ENCODE results near the gene ARL4D.
A peak's percentile ranks its signal among the peaks of the same experiment; 100 is the strongest.

Gene ARL4D

GRCh38 chr17:43354371-43354770 is 44.4 kb upstream of the ARL4D start:
- TF ChIP-seq CTCF (IDR thresholded peaks at IDR 0.05; ENCODE audit: low read depth, low read length, missing control alignments): no peak
- in situ Hi-C loops (cut with HindIII; ENCODE audit: low sequenced_read_pairs): no loop called here
- DNase-seq (ENCODE audit: low read depth): no peak
- no peak overlapping the region for H3K4me3 ChIP-seq (ENCODE audit: low read depth, low read length)

GRCh38 chr17:43356450-43356849 is 42.3 kb upstream of the ARL4D start:
- no peak overlapping the region for H3K4me3 ChIP-seq (ENCODE audit: low read depth, low read length)
- TF ChIP-seq CTCF (IDR thresholded peaks at IDR 0.05; ENCODE audit: low read depth, low read length, missing control alignments): no peak
- in situ Hi-C loops (cut with HindIII; ENCODE audit: low sequenced_read_pairs): no loop called here

GRCh38 chr17:43356999-43357398 is 41.8 kb upstream of the ARL4D start:
- in situ Hi-C loops (cut with HindIII; ENCODE audit: low sequenced_read_pairs): no loop called here
- DNase-seq (ENCODE audit: low read depth): peak; percentile 79
- no peak overlapping the region for H3K4me3 ChIP-seq (ENCODE audit: low read depth, low read length)
- no peak for TF ChIP-seq CTCF (IDR thresholded peaks at IDR 0.05; ENCODE audit: low read depth, low read length, missing control alignments)

More at GRCh38 chr17:43356450-43356849, 42.3 kb upstream of the ARL4D start:
- DNase-seq (ENCODE audit: low read depth): no peak

- peak overlapping the region; percentile 46 for H3K4me3 ChIP-seq (ENCODE audit: low read depth, low read length)
- in situ Hi-C loops (cut with HindIII; ENCODE audit: low sequenced_read_pairs): no loop called here
- no peak for TF ChIP-seq CTCF (IDR thresholded peaks at IDR 0.05; ENCODE audit: low read depth, low read length, missing control alignments)
- DNase-seq (ENCODE audit: low read depth): no peak
Measured at GRCh38 chr17:43359469-43360110, 39.2 kb upstream of the ARL4D start.

GRCh38 chr17:43360376-43360738 is 38.4 kb upstream of the ARL4D start:
- in situ Hi-C loops (cut with HindIII; ENCODE audit: low sequenced_read_pairs): no loop called here
- DNase-seq (ENCODE audit: low read depth): peak; percentile 59

GRCh38 chr17:43360739-43361505 is 37.9 kb upstream of the ARL4D start:
- DNase-seq (ENCODE audit: low read depth): peak; percentile 100
- in situ Hi-C loops (cut with HindIII; ENCODE audit: low sequenced_read_pairs): no loop called here
- no peak for TF ChIP-seq CTCF (IDR thresholded peaks at IDR 0.05; ENCODE audit: low read depth, low read length, missing control alignments)
- H3K4me3 ChIP-seq (ENCODE audit: low read depth, low read length): peak overlapping the region; percentile 46

More at GRCh38 chr17:43360376-43360738, 38.4 kb upstream of the ARL4D start:
- peak overlapping the region; percentile 46 for H3K4me3 ChIP-seq (ENCODE audit: low read depth, low read length)
- no peak for TF ChIP-seq CTCF (IDR thresholded peaks at IDR 0.05; ENCODE audit: low read depth, low read length, missing control alignments)
